ENCODE results near the gene NRXN2. TPM values are rescaled to one million over a fixed set of nuclear protein-coding genes. Genes with fewer than 3 reads are reported as not detected.
A peak's percentile ranks its signal among the peaks of the same experiment; 100 is the strongest.

NRXN2 gene
- polyA plus RNA-seq, 4 donors, result 0.45 to 8.9 (median 2.7) TPM

DNA sequence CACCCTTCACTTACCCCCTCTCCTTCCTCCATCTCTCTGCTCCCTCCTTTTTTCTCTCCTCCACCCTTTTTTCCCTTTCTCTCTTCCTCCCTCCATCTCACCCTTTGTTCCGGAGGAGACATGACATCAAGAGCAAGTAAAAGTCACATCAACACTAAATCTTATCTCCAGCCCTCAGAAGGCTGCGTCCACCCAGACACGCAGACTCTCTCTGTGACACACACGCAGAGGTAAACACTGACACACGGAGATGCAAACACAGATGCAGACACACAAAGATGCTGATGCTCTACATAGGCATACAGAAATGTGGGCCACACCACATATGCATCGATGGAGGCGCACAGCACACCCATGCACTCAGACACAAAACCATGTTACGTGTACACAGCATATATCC, 27.0 kb downstream of the NRXN2 start:
- H3K27ac ChIP-seq (ENCODE audit: low read depth in 1 of 3, low read length in 2 of 3), result no peak overlapping the region
- FAIRE-seq, result no peak
- peaks cover 2 to 65% (median 3%) of the 10 kb centered on the region in 3 donors for H3K27me3 ChIP-seq (ENCODE audit: control insufficient read depth in 3 of 3, insufficient read depth in 3 of 3, low read length in 3 of 3)
- DNase-seq, result no peak
- H3K4me3 ChIP-seq (ENCODE audit: low read depth in 1 of 3, low read length in 3 of 3), result no peak overlapping the region
- H3K9me3 ChIP-seq (ENCODE audit: control insufficient read depth in 2 of 2, insufficient read depth in 1 of 2, low read depth in 1 of 2, low read length in 1 of 2), result peaks cover 0 to 3% of the 10 kb centered on the region in 2 donors
- no peaks in the 10 kb centered on the region for H3K4me1 ChIP-seq (ENCODE audit: control insufficient read depth in 3 of 3, insufficient read depth in 2 of 3, low read depth in 1 of 3, low read length in 2 of 3)
- no peaks in the 10 kb centered on the region for H3K36me3 ChIP-seq (ENCODE audit: control insufficient read depth in 3 of 3, insufficient read depth in 2 of 3, low read depth in 1 of 3, low read length in 3 of 3)
- WGBS, 3 donors, result 61 to 80% (median 77%) methylated on average over 8 of the region's 8 CpGs

GRCh38 chr11:64695548-64695947, 27.4 kb downstream of the NRXN2 start:
- 92 to 95% (median 95%) methylated on average over 5 of the region's 5 CpGs for WGBS, 3 donors
- no peak overlapping the region for H3K27ac ChIP-seq (ENCODE audit: low read depth in 1 of 3, low read length in 2 of 3)
- no peak overlapping the region for H3K4me3 ChIP-seq (ENCODE audit: low read depth in 1 of 3, low read length in 3 of 3)
- H3K4me1 ChIP-seq (ENCODE audit: control insufficient read depth in 3 of 3, insufficient read depth in 2 of 3, low read depth in 1 of 3, low read length in 2 of 3), result no peaks in the 10 kb centered on the region
- H3K27me3 ChIP-seq (ENCODE audit: control insufficient read depth in 3 of 3, insufficient read depth in 3 of 3, low read length in 3 of 3), result peaks cover 2 to 66% (median 3%) of the 10 kb centered on the region in 3 donors
- no peaks in the 10 kb centered on the region for H3K36me3 ChIP-seq (ENCODE audit: control insufficient read depth in 3 of 3, insufficient read depth in 2 of 3, low read depth in 1 of 3, low read length in 3 of 3)
- peaks cover 0 to 3% of the 10 kb centered on the region in 2 donors for H3K9me3 ChIP-seq (ENCODE audit: control insufficient read depth in 2 of 2, insufficient read depth in 1 of 2, low read depth in 1 of 2, low read length in 1 of 2)
- FAIRE-seq (no peak), DNase-seq (no peak)

DNA sequence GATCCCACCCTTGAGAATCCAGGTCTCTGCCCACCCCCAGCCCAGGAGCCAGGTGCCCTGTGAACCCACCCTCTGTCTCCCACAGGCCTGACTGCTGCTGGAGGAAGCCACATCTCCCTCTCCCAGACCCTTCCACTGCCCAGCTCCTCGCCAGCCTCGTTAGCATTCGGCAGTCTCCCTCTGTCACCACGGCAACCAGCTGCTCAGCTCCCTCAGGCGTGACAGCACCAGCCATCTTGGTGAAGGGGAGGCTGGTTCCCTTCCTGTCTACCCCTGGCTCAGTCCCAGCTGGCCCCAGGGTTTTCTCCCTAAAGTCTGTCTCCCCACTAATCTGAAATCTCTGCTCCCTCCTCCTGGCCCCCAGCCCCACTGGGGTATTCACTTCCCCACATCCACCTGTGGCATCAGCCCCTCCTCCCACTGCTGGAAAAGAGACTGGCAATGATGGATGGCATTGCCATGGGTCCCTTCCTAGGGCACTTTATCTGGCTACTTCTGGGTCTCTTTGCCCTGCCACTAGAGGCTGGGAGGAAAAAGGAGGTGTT, 28.1 kb downstream of the NRXN2 start:
- FAIRE-seq, result no peak
- H3K4me1 ChIP-seq (ENCODE audit: control insufficient read depth in 3 of 3, insufficient read depth in 2 of 3, low read depth in 1 of 3, low read length in 2 of 3), result no peaks in the 10 kb centered on the region
- no peak overlapping the region for H3K27ac ChIP-seq (ENCODE audit: low read depth in 1 of 3, low read length in 2 of 3)
- DNase-seq, result no peak
- H3K9me3 ChIP-seq (ENCODE audit: control insufficient read depth in 2 of 2, insufficient read depth in 1 of 2, low read depth in 1 of 2, low read length in 1 of 2), result peaks cover 0 to 3% of the 10 kb centered on the region in 2 donors
- no peaks in the 10 kb centered on the region for H3K36me3 ChIP-seq (ENCODE audit: control insufficient read depth in 3 of 3, insufficient read depth in 2 of 3, low read depth in 1 of 3, low read length in 3 of 3)
- H3K4me3 ChIP-seq (ENCODE audit: low read depth in 1 of 3, low read length in 3 of 3), result no peak overlapping the region
- peaks cover 2 to 71% (median 3%) of the 10 kb centered on the region in 3 donors for H3K27me3 ChIP-seq (ENCODE audit: control insufficient read depth in 3 of 3, insufficient read depth in 3 of 3, low read length in 3 of 3)
- WGBS, 3 donors, result 26 to 36% (median 34%) methylated on average over 5 of the region's 5 CpGs

DNA sequence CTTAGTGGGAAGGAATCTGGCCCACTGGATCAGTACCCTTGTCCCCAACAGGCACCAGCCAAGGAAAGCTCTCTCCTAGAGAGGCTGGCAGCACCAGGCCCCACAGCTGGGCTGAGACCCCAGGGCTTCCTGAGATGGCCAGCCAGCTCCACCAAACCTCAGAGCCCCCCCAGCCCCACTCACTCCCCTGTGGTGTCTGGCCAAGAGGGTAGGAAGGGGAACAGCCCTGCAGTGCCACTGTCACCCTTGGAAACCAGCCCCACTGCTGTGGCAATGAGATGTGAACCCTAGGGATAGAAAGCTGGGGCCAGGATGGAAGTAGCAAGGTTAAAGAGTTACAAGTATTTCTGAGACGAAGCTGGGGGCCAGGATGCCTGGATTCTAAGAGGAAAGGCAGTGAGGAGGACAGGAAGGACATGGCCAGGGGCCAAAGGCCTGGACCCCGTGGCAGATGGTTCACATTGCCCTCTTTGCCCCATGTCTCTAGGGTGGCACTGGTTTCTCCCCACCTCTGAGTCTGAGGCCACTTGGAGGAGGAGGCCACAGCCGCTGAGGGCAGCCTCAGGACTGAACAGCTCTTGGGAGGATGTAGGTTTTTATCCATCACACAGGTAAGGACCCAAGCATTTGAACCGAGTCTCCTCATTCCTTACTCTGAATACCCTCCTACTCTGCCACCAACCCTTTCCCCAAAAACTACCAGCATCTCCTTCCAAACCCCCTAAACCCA, 28.8 kb downstream of the NRXN2 start:
- no peak for FAIRE-seq

DNA sequence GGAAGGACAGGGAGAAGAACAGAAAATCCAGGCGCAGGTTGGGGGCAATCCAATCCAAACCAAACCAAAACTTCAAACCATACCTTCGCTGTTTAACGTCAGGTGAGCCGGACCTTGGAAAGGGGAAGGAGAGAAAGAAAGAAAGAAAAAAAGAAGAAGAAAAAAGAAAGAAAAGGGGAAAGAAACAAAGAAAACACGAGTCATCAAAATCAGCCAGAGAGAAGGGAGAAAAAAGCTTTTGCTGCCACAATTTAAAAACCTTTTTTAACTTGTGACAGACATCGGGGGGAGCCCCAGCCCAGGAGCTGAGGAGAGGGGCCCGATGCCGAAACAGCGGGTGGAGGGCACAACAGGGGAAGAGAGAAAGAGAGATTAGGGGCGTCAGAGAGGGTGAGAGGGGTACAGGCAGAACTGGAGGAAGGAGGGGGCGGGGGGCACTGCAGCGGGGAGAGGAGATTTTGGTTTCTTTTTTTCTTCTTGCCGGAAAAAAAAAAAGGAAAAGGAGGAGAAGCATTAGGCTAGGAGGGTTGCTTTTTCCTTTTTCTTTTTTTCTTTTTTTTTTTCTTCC, 30.1 kb downstream of the NRXN2 start:
- FAIRE-seq (no peak), DNase-seq (no peak)
- Histone ChIP-seq H3K36me3 (ENCODE audit: control insufficient read depth in 3 of 3, insufficient read depth in 2 of 3, low read depth in 1 of 3, low read length in 3 of 3) (no peaks in the 10 kb centered on the region), H3K4me1 (ENCODE audit: control insufficient read depth in 3 of 3, insufficient read depth in 2 of 3, low read depth in 1 of 3, low read length in 2 of 3) (peaks cover 0 to 3% (median 0%) of the 10 kb centered on the region in 3 donors), H3K9me3 (ENCODE audit: control insufficient read depth in 2 of 2, insufficient read depth in 1 of 2, low read depth in 1 of 2, low read length in 1 of 2) (peaks cover 0 to 3% of the 10 kb centered on the region in 2 donors), H3K27ac (ENCODE audit: low read depth in 1 of 3, low read length in 2 of 3) (no peak overlapping the region), H3K27me3 (ENCODE audit: control insufficient read depth in 3 of 3, insufficient read depth in 3 of 3, low read length in 3 of 3) (peaks cover 2 to 64% (median 3%) of the 10 kb centered on the region in 3 donors), H3K4me3 (ENCODE audit: low read depth in 1 of 3, low read length in 3 of 3) (no peak overlapping the region)
- 20 to 24% (median 23%) methylated on average over 13 of the region's 13 CpGs for WGBS, 3 donors

More for the DNA sequence above, 28.8 kb downstream of the NRXN2 start:
- no peak overlapping the region for H3K27ac ChIP-seq (ENCODE audit: low read depth in 1 of 3, low read length in 2 of 3)
- H3K9me3 ChIP-seq (ENCODE audit: control insufficient read depth in 2 of 2, insufficient read depth in 1 of 2, low read depth in 1 of 2, low read length in 1 of 2), result peaks cover 0 to 3% of the 10 kb centered on the region in 2 donors
- peaks cover 2 to 71% (median 3%) of the 10 kb centered on the region in 3 donors for H3K27me3 ChIP-seq (ENCODE audit: control insufficient read depth in 3 of 3, insufficient read depth in 3 of 3, low read length in 3 of 3)
- no peak overlapping the region for H3K4me3 ChIP-seq (ENCODE audit: low read depth in 1 of 3, low read length in 3 of 3)
- DNase-seq, result no peak
- WGBS, 3 donors, result 31 to 63% (median 48%) methylated on average over 4 of the region's 4 CpGs
- H3K36me3 ChIP-seq (ENCODE audit: control insufficient read depth in 3 of 3, insufficient read depth in 2 of 3, low read depth in 1 of 3, low read length in 3 of 3), result no peaks in the 10 kb centered on the region
- H3K4me1 ChIP-seq (ENCODE audit: control insufficient read depth in 3 of 3, insufficient read depth in 2 of 3, low read depth in 1 of 3, low read length in 2 of 3), result no peaks in the 10 kb centered on the region

DNA sequence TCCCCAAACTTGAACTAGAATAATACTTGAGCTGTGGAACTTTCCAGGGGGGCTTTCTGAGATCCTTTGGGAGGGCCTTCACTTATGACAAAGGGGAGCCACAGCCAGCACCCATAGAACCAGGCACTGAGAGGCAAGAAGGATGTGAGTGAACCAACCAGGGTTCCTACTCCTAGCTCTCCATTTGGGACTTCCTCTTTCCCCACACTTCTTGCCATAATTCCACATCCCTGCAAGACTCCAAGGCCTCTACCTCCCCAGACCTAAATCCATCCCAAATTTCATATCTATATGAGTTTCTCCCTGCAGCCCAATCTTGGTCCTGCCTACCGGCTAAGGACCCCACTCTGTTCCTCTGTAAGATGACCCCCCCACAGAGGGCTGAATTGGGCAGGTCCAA, 31.5 kb downstream of the NRXN2 start:
- peaks cover 0 to 3% (median 0%) of the 10 kb centered on the region in 3 donors for H3K4me1 ChIP-seq (ENCODE audit: control insufficient read depth in 3 of 3, insufficient read depth in 2 of 3, low read depth in 1 of 3, low read length in 2 of 3)

GRCh38 chr11:64690235-64690634, 32.8 kb downstream of the NRXN2 start:
- Histone ChIP-seq H3K27me3 (ENCODE audit: control insufficient read depth in 3 of 3, insufficient read depth in 3 of 3, low read length in 3 of 3) (peaks cover 2 to 52% (median 3%) of the 10 kb centered on the region in 3 donors), H3K27ac (ENCODE audit: low read depth in 1 of 3, low read length in 2 of 3) (no peak overlapping the region), H3K9me3 (ENCODE audit: control insufficient read depth in 2 of 2, insufficient read depth in 1 of 2, low read depth in 1 of 2, low read length in 1 of 2) (no peaks in the 10 kb centered on the region), H3K4me3 (ENCODE audit: low read depth in 1 of 3, low read length in 3 of 3) (no peak overlapping the region), H3K36me3 (ENCODE audit: control insufficient read depth in 3 of 3, insufficient read depth in 2 of 3, low read depth in 1 of 3, low read length in 3 of 3) (no peaks in the 10 kb centered on the region), H3K4me1 (ENCODE audit: control insufficient read depth in 3 of 3, insufficient read depth in 2 of 3, low read depth in 1 of 3, low read length in 2 of 3) (peaks cover 0 to 3% (median 0%) of the 10 kb centered on the region in 3 donors)
- DNase-seq (no peak), FAIRE-seq (no peak)
- WGBS, 3 donors, result 72 to 83% (median 74%) methylated on average over 7 to 8 of the region's 8 CpGs

More for the DNA sequence above, 31.5 kb downstream of the NRXN2 start:
- Histone ChIP-seq H3K36me3 (ENCODE audit: control insufficient read depth in 3 of 3, insufficient read depth in 2 of 3, low read depth in 1 of 3, low read length in 3 of 3) (no peaks in the 10 kb centered on the region), H3K27me3 (ENCODE audit: control insufficient read depth in 3 of 3, insufficient read depth in 3 of 3, low read length in 3 of 3) (peaks cover 2 to 64% (median 3%) of the 10 kb centered on the region in 3 donors), H3K9me3 (ENCODE audit: control insufficient read depth in 2 of 2, insufficient read depth in 1 of 2, low read depth in 1 of 2, low read length in 1 of 2) (peaks cover 0 to 3% of the 10 kb centered on the region in 2 donors), H3K4me3 (ENCODE audit: low read depth in 1 of 3, low read length in 3 of 3) (no peak overlapping the region), H3K27ac (ENCODE audit: low read depth in 1 of 3, low read length in 2 of 3) (no peak overlapping the region)
- FAIRE-seq (no peak), DNase-seq (no peak)
- 88 to 98% (median 96%) methylated on average over 1 of the region's 1 CpG for WGBS, 3 donors

- Histone ChIP-seq H3K4me3 (ENCODE audit: low read depth in 1 of 3, low read length in 3 of 3) (peak overlapping the region in 1 of 3 donors; percentile 38), H3K9me3 (ENCODE audit: control insufficient read depth in 2 of 2, insufficient read depth in 1 of 2, low read depth in 1 of 2, low read length in 1 of 2) (no peaks in the 10 kb centered on the region), H3K27ac (ENCODE audit: low read depth in 1 of 3, low read length in 2 of 3) (peak overlapping the region in 1 of 3 donors; percentile 24), H3K27me3 (ENCODE audit: control insufficient read depth in 3 of 3, insufficient read depth in 3 of 3, low read length in 3 of 3) (peaks cover 0 to 48% (median 3%) of the 10 kb centered on the region in 3 donors), H3K36me3 (ENCODE audit: control insufficient read depth in 3 of 3, insufficient read depth in 2 of 3, low read depth in 1 of 3, low read length in 3 of 3) (no peaks in the 10 kb centered on the region), H3K4me1 (ENCODE audit: control insufficient read depth in 3 of 3, insufficient read depth in 2 of 3, low read depth in 1 of 3, low read length in 2 of 3) (peaks cover 0 to 3% (median 0%) of the 10 kb centered on the region in 3 donors)
- 2 to 8% (median 3%) methylated on average over 13 of the region's 13 CpGs for WGBS, 3 donors
- FAIRE-seq (no peak), DNase-seq (peak; percentile 68 to 93)
These were observed 34.4 kb downstream of the NRXN2 start for GRCh38 chr11:64688534-64688982.
